NCI-H2081 (cell line): Measurements from ENCODE around the gene CGB8.
"Not testable (repeated sequence)": the region's sequence is repeated elsewhere in the genome, so short reads cannot be mapped to it uniquely, and the experiment has no call there.

Experiments
- DNase-seq, 2 experiments: peaks; one replicate each; lab custom pipeline; 2025; lab: John Stamatoyannopoulos, UW

Gene CGB8

GRCh38 chr19:49030323-49030722, 18.6 kb downstream of the CGB8 start:
- DNase-seq = not testable (repeated sequence)

DNA sequence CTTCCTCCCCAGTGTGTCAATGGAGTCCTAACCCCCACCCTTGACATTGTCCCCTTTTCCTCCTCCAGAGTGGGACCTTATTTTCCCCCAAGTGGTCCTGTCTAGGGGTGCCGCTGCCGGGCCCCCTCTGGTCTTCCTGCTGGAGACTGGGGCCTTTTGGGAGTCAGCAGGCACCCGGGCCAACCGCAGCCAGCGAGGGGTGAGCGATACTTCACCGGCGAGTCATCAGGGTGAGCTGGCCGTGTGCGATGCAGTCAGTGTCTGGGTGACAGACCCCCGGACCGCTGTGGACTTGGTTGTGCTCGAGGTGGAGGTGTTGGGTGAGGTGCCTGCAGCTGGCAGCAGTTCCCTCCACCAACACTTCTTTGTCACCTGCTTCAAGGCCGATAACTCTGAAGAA, 19.2 kb downstream of the CGB8 start:
- DNase-seq = not testable (repeated sequence)

- DNase-seq = not testable (repeated sequence)
Observed at GRCh38 chr19:49028686-49029085, 20.2 kb downstream of the CGB8 start.

GRCh38 chr19:49025599-49025998, 23.3 kb downstream of the CGB8 start:
- not testable (repeated sequence) for DNase-seq

- DNase-seq = not testable (repeated sequence)
Observed at GRCh38 chr19:49025088-49025487, 23.8 kb downstream of the CGB8 start.

- not testable (repeated sequence) for DNase-seq
Observed at GRCh38 chr19:49024233-49024632, 24.7 kb downstream of the CGB8 start, which contains the start of gene CGB3. CGB3 (minus strand) TSS chr19:49024333; CDS start chr19:49023971, 362 bp downstream.

DNA sequence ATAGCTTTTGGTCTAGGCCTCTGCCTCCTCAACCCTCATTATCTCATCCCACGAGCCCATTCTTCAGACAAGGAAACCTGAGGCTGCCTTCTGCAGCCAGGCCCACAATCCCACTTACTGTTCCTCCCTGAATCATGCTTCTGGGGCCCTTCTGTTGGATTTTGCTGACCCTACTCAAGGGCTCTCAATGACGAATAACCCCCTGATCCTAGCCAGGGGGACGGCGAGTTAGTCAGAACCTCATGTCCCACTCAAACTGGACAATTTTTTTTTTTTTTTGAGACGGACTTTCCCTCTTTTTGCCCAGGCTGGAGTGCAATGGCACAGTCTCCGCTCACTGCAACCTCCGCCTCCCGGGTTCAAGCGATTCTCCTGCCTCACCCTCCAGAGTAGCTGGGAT, 26.8 kb downstream of the CGB8 start:
- no peak for DNase-seq

DNA sequence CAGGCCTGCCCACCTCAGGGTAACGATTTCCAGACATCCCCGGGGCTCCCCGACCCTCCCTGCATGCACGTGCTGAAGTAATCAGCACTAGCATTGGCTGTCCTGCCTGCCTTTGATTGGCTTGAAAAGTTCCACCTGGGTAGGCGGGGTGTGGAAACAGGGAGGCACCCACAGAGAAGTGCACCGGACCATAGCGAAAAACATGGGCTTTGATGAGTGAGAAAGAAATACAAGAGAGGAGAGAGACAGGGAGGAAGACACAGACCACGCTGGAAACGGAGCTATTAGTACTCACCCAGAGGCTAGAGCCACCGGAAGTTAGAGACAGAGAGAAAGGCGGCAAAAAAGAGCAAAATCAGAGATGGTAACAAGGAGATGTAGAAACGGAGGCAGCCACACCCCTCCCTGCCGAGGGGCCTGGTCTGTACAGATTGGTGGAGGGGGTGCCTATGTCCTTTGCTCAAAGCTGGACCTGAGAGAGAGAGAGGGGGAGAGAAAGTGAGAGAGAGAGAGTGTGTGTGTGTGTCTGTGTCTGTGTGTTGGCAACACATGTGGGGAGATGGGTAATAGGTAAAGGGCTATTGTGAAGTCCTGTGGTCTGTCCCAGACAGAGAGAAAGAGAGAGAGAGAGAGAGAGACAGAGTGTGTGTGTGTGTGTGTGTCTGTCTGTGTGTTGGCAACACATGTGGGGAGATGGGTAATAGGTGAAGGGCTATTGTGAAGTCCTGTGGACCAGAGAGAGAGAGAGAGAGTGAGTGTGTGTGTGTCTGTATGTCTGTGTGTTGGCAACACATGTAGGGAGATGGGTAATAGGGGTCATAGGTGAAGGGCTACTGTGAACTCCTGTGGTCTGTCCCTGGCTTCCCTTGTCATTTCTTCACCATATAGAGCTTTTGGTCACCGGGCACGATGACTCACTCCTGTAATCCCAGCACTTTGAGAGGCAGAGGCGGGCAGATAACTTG, 27.7 kb downstream of the CGB8 start:
- DNase-seq = no peak

DNA sequence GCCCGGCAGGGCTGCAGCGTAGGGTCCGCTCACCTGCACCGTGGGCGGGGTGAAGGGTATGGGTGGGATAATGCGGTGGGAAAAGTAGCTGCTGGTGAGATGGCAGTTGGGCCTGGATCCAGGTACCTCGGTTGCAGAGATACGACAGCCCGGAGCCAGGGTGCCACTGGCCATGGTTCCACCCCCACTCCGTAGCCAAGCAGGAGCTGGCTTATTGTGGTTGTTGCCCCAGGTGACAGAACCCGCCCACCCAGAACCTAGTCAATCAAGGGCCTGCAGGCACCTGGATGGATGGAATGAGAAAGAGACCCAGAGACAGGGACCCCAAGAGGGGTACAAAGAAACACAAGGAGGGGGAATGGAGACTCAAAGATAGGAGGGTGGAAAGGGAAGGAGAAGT, 28.6 kb downstream of the CGB8 start:
- DNase-seq = no peak

- peak in 1 of 2 experiments; percentile 6 for DNase-seq
Observed at GRCh38 chr19:49019242-49019932, 29.5 kb downstream of the CGB8 start.

GRCh38 chr19:49018388-49019241, 30.3 kb downstream of the CGB8 start:
- not testable (repeated sequence) for DNase-seq

- DNase-seq = peak; percentile 43 to 45
Observed at GRCh38 chr19:49017666-49018351, 31.1 kb downstream of the CGB8 start.

- DNase-seq = no peak
Observed at GRCh38 chr19:49017041-49017665, 31.8 kb downstream of the CGB8 start, which contains the start of gene LHB. LHB (minus strand) TSS chr19:49017091; CDS start chr19:49017081, 10 bp downstream.

GRCh38 chr19:49016067-49016839, 32.7 kb downstream of the CGB8 start:
- no peak for DNase-seq

GRCh38 chr19:49014870-49015255, 34.0 kb downstream of the CGB8 start:
- DNase-seq = no peak

DNA sequence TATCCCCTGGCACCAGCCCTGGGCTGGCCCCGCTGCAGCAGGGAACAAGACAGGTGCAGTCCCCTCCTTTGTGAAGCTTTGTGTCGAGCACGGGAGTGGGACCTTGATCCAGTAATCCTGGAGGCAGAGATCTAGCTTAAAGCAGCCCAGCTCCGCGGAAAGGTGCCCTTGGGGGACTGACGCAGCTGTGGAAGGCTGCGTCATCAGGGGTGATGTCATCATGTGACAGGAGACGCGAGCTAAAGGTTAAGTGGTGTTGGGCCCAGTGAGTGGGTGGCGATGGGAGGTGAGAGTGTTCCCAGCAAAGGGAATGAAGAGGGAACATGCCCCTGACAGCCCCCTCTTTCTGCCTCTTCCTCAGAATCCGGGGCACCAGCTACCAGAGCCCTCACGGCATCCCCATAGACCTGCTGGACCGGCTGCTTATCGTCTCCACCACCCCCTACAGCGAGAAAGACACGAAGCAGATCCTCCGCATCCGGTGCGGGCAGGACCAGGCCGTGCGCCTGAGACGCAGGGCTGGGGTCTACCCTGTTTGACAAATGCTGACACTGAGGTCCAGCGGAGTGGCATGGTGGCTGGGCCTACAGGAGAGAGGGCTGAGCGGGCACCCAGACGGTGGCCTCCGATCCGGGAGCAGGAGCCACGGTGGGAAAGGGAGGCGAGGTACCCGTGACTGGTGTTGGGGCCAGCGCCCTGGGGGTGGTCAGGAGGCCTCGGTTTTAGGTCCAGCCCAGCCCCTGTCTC, 34.6 kb downstream of the CGB8 start:
- no peak for DNase-seq

- no peak for DNase-seq
Observed at GRCh38 chr19:49011194-49011593, 37.7 kb downstream of the CGB8 start.

DNA sequence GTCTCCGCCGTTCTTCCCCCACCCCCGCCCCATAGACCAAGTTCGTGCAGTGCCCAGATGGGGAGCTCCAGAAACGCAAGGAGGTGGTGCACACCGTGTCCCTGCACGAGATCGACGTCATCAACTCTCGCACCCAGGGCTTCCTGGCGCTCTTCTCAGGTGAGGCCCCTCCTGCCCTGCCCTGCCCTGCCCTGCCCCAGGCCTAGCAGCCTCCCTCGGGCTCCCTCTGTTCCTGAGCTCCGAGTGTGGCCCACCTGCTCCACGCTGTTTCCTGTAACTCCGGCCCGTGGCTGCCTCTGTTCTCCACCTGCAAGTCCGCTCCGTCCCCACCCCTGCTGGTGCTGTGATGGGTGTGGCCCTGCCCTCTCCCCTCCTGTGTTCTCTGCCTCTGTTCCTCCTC, 38.5 kb downstream of the CGB8 start:
- no peak for DNase-seq

- no peak for DNase-seq
Observed at GRCh38 chr19:49009828-49010227, 39.1 kb downstream of the CGB8 start.
